HG03521 (cell line): ENCODE data around the gene SH2D2A.

ENCODE experiments used
- ATAC-seq: cut with Tn5 transposase; IDR thresholded peaks from one replicate; pipeline ENCODE4 v1.9.1; 2021; ENCODE audit warnings: mild to moderate bottlenecking, moderate library complexity; ENCODE audit not compliant: unreplicated experiment

SH2D2A gene

DNA sequence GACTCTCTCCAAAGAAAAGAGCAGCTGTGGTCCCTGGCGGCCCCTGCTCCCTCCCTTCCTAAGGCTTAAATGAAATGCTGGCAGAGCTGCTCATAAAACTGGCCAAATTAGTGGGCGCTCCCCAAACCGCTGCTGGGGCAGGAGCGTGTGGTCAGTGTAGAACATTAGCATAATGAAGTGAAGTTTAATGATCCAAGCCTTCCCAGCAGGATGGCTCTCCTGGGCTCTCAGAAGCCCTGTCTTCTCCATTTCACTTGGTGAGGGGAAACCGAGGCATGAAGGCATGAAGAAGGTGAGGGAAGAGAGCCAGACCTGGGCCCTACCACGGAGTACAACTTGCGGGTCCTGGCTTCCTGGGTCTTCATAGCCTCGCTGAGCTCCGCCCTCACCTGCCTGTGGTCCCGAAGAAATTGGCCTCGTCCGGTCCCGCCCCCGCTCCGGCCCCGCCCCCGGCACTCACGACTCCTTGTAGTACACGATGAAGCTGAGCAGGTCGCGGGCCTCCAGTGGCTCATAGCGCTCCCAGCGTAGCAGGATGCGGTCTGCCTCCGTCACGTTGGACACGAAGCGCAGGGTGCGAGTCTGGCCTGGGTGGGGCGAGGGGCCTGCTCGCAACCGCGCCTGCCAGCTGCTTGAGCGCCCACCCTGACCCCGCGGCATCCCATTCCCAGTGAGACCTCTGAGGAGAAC, 32.0 kb upstream of the SH2D2A start:
- no peak for ATAC-seq

DNA sequence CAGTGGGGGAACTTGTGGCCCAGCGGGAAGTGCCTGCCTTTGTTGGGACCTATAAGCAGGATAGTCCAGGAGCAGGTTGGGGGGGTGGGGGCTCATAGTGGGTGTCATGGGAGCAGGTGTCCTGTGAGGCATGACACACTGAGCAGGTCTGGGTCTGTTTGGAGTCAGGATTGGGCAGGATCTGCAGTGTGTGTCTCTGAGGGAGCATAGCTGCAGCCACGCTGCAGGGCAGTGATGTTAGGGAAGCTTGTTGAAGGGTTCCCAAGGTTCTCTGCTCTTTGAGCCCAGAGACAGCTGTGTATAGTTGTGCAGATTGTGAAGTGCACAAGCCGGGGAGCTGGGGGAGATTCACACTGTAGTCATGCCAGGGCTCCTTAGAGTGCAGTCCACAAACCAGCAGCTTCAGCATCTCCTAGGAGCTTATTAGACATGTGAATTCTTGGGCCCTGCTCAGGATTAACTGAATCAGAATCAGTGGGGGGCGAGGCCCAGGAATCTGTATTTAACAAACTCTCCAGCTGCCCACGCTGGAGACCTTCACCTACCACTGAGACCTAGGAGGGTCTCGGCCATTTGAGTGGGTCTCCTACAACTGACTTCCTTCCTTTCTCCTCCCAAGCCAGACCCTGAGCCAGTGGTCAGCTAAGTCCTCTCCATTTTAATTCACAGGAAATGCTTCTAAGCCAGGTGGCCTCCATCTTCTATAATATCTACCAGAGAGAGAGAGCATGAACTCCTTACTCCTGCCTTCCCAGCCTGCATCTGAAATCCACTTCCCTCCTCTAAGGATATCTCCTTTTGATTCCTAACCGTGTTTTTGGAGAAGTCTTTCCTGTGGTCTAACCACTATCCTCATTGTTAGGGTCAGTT, 31.2 kb upstream of the SH2D2A start:
- ATAC-seq: no peak

DNA sequence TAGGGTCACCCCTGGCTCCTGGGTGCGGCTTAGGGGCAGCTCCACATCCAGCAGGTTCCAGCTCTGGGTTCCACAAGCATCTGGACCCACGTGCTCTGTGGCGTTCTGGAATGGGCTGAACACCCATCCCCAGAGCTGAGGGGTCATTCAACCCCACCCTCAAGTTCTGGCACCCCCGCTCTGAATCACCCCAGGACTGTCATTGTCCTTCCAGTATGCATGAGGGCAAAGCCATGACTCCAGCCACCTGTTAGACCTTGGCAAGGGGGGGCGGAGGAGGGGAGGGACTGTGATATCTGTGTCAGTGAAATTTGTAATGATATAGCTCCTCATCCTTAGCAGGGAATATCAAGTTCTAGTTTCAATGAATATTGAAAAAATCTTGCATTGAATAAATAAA, 30.0 kb upstream of the SH2D2A start:
- no peak for ATAC-seq

DNA sequence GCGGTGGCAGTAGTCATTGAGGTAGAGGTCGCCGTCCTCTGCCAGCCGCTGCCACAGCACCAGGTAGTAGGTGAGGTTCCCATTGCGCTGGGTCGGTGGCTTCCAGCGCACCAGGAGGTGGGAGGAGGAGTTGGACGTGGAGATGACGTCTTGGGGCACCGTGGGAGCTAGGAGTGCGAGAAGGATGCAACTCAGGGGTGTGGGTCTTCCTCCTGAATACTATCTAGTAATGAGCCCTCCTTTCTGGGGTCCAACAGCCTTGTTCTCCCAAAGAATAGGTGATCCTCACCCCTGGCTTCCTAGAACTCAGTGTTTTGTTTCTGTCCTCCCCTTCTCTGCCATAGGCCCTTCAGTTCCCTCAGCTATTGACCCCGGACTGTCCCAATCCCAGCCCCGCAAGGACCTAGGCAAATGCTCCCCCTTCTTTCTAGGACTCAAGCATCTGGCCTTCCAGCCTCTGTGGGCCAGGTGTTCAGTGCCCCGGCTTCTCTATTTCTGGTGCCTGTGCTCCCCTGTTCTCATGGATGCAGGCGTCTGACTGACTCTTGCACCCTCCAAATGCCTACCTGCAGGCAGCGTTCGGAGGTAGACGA, 29.4 kb upstream of the SH2D2A start:
- no peak for ATAC-seq

DNA sequence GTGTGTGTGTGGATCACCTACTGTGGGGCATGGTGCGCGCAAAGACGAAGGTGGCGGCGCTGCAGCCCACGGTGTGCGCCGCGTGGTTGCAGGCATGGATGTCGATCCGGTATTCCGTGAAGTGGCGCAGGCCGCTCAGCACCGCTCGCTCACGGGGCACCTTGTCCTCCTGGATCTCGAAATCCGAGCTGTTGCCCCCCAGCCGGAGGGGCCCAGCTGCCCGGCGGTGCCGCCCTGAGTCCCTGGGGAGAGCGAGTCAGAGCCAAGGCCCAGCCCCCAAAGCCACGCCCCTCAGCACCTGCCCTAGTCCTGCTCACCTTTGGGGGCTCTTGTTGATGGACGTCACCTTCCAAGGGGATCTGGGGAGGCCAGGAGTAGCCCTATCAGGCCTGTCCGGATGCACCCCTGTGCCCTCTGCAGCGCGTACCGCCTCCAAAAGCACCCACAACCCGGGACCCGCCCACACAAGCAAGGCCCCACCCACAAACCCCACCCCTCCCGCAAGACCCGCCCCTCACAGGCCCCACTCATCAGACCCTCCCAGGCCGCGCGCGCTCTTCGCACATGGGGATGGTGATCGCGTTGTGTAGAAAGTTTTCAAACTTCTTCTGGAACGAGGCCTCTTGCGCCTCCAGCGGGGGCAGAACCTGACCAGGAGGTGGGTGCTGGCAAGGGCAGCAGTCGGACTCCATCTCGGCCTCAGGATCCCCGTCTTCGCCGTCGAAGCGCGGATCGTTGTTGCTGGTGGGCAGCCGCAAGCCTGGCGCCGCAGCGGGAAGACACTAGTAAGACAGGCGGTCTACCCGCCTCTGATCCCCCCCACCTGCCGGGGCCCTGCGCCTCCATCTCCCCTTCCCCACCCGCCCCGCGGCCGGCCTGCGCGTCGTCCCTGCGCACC, 28.7 kb upstream of the SH2D2A start:
- ATAC-seq: no peak

DNA sequence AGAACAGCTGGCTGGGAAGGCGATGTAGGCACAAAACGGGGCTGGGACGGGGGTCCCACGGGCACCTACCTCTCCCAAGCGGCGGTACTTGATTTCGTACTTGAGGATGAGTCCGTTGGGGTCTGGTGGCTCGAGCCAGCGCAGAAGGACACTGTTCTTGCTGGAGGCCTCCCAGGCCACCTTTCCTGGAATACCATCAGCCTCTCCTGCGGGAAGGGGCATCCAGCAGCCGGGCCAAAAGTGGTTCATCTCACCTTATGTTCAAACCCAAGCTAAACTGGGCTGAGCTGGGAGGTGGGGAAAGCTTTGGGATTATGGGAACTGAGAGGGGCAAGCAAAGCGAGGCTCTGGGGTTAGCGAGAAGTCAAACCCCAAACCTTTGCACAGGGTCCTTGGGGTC, 28.0 kb upstream of the SH2D2A start:
- ATAC-seq: no peak

DNA sequence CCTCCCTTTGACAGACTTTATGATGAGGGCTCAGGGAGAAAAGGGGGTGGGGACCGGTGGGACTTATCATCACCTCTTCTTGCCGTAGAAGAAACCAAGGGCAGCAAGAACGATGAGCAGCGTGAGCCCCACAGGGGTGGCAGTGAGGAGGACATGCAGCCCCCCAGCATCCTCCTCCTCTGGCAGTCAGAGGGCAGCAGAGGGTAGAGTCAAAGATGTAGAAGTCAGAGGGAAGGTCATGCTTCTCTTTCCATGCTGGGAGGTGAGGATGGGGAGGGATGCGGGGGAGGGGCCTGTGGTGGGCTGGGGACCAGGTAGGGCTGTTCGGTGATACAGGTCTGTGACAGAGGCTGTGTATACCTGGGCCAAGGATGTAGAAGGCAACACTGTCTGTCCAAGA, 27.5 kb upstream of the SH2D2A start:
- no peak for ATAC-seq

DNA sequence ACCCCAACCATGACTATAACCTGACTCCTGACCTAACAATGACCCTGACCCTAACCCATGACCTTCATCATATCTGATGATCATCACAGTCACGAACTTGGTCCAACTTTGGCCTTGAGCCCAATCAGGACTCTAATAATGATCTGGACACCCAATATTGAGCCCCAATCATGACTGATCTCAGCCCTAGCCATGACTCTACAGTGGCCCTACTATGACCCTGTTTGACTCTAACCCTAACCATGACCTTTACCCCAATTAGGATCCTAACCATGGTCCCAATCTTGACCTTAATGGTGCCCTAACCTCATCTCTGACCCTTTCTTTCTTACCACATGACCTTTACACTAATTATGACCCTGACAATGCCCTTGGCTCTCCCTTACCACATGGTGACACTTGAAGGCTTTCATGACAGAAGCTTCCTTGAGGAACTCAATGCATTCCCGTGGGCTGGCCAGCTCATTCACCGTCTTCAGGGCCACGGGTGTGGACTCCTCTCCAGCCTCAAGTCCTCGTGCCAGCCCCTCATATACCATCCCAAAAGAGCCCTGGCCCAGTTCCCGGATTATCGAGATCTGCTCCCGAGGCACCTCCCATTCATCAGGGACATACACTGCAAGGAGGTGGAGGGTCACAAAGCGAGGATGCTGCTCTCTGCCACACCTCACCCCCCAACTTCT, 26.1 kb upstream of the SH2D2A start:
- no peak for ATAC-seq

DNA sequence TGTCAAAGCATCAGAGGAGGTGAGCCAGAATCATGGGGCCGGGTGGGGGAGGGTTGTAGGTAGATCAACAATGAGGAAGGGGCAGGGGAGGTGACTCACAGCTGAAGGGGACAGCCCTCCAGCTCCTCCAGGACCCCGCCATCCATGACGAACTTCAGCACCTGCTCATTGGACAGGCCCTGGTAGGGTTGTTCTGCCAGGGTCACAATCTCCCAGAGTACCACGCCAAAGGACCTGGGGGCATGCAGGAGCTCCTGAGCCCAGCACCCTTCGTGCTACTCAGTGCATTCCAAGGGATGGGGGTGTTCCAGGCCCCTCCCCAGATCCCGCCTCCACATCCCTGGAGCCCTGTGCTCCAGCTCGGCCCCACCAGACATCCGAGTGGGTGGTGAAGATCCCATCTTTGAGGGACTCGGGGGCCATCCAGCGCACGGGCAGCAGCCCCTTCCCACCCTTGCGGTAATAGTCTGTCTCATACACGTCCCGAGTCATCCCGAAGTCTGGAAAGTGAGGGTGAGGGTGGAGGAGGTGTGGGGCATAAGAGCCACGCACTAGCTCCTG, 24.7 kb upstream of the SH2D2A start:
- ATAC-seq: no peak

DNA sequence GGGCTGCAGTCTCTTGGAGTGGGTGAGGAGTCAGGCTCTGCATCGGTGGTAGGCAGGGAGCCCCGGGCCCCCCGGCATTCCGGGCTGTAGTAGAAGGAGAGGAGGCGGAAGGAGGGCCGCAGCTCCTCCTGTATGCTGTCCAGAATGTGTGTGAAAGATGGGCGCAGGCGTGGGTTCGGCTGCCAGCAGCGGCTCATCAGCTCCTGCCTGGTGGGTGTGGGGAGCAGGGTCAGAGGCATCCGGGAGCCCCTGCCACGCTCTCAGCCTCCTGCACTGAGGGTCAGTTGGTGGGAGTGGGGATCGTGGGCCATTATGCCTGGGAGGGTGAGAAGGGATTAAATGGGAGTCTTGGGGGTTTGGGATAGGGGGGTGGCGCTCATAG, 24.2 kb upstream of the SH2D2A start:
- ATAC-seq: no peak

DNA sequence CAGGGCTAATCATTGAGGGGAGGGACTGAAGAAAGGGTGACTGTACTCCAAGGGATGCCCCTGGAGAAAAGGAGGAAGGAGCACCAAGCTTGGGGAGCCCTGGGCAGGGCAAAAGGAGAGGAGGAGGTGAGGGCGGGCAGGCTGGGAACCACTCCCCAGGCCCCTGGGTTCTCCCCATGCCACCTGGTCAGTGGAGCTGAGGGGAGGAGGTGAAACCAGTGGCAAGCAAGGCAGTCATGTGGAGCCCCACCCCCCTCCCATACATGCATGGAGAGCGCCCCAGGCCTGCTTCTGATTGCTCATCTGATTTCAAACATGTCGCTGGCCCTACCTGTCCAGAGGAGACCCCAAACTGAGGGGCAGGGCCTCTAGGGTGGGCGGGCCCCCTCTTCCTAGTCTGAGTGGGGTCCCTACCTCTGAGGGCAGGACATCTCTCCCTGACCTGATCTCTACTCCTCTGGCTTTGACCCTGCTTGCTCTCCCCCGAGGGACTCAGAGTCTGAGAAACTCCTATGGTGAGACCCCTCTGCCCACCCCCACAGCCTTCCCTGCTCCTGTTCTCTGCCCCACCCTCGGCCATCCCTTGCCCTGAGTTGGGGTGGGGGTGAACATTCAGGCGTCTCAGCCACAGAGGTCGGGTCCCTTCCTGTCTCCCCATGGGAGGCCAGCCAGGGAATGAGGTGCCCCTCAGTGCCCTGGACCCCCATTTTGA, 23.7 kb upstream of the SH2D2A start:
- no peak for ATAC-seq

DNA sequence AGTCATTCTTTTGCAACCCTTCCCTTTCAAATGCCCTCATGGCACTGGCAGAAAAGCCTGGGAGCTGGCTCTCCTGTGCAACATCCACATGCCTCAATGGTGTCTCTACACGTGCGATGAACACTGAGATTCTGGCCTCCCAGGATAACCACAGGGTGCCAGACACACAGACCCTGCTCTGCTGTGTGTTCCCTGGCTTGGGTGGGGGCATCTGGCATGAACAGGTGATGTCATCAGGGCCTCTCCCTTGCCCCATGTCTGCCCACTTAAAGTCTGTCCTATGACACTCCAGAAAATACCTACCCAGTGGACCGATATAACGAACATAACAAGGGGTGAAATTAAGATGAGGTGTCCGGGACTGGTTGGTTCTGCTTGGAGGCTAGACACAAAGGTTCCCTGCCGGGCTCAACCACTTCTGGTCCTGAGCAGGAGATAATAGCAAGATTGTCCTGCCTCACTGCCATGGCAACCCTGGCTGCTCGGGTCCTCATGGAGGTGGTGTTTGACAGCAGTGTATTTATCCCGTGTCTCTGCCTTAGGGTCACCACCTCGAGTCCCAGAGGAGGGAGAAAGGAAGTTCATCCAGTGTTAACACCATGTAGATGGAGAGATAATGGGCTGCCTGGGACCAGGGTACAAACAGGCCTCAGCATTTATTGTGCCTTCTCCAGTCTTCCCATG, 22.9 kb upstream of the SH2D2A start:
- no peak for ATAC-seq

DNA sequence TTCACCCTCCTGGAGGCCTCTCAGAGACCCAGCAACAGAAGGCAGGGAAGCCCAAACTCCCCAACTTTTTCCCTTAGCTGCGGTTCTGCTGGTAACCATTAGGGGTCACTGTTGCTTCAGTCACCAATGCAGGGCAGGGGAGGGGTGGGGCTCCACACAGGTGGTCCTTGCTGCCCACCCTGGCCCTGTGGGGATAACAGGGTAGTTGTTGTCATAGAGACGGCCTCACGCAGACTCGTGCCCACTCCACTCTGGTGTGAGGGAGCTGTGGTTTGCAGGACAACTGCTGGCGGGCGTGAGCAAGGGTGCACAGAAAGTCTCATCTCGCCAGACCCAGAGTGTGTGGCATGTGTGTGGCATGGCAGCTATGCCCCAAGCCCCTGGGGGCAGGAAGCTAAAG, 22.3 kb upstream of the SH2D2A start:
- ATAC-seq: no peak

DNA sequence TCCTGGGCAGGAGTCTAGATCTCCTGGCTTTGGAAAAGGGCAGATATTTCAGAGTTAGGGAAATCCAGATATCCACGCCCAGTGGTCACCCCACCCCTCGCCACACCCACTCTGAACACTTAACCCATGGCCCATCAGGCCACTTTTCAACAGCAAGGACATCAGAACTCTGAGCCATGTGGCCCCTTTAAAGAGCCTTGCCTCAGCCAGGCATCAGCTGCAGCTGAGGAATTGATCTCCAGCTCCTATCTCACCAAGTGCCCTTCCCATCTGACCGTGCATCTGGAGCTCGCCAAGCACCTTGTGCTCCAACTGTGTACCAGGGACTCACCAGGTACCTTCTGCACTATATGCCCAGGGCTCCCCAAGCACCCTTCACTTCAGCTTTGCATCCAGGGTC, 20.2 kb upstream of the SH2D2A start:
- ATAC-seq: no peak

DNA sequence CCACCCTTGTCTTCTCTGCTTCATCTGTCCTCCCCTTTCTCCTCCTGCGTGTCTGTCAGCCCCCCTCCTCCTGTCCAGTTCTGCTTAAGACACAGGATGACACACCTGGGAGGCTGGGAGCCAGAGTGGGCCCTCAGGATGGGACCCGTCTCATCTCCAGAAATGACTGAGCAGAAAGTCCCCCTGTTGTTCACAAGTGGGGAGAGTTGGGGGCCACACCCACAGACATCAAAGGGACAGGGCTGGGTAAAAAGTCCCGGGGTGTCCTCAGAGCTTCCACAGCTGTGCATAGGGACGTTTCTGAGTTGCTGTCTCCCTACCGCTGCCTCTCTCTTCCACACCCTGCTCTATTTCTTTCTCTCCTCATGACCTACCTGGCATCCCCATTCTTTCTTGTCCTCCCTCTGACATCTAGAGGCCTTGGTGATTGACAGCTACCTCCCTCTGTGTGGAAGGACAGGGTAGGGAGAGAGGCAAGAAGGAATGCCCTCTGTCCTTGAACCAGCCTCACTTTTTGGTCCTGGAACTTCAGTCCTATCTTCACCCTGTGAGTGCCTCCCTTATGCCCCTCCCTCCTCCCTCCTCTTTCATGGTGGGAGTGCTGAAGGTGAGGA, 19.5 kb upstream of the SH2D2A start:
- ATAC-seq: no peak

DNA sequence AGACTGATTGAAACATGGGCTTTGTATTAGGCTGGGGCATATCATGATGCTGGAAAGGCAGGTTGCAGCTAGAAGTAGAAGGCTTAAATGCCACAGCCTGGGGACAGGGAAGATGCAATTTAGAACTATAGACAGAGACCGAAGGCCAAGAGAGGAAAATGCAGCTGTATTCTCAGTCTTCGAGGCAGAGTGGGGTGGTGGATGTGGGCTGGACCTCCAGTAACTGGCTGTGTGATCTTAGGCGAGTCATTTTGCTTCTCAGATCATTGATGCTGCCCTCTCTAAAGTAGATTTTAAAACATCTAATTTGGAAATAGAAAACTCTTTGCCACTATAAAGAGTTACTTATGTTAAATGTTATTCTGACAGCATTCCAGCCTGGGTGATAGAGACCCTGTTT, 17.7 kb upstream of the SH2D2A start:
- ATAC-seq: no peak

DNA sequence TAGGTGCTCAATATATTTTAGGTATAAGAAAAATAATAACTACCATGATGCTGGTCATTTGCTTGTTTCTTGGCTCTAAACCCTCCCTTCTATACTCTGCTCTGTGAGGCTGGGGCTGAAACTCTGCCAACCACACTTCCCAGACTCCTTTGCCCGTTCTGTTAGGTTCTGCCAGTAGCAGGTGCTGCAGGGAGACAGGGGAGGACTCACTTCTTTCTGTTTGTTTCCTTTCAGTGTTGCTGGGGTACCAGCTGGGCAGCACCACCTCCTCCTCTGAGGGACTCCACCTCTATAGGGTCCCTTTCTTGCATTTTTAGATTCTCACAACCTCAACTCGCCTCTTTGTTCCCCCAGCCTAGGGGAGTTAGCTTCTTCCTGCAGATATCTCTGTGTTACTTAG, 17.0 kb upstream of the SH2D2A start:
- no peak for ATAC-seq

DNA sequence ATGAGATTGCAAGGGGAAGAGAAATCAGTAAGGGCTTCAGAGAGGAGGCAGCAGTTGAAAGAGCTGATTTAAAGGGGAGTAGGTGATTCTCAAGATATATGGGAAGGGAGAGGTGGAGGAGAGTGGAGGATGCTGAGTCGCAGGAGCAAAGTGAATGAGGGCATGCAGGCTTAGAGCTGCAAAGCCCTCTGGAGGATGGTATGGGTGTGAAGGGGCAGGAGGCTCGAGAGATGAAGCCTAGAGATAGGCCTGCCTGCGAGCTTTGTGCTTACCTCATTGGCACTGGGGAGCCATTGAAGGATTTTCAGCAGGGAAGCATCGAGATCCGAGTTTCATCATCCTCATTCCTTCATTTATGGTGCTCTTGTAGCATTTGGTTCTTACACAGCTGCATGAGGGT, 15.8 kb upstream of the SH2D2A start:
- ATAC-seq: no peak
